GM18951 (cell line): Measurements from ENCODE around the gene MRPL47.

Source experiments
- POLR2A ChIP-seq: IDR thresholded peaks from 4 replicates; pipeline ENCODE4 v1.6.1; 2011; ENCODE audit warnings: mild to moderate bottlenecking; ENCODE audit not compliant: insufficient read length, insufficient read depth; ENCODE audit errors: extremely low read depth
- in situ Hi-C: fragments of 300-500 bp; cut with MboI; formaldehyde crosslinking; loops from one replicate; pipeline ENCODE4 v1.12.0; 2022; ENCODE audit warnings: low sequenced_read_pairs, mixed read lengths, inconsistent platforms; ENCODE audit not compliant: unreplicated experiment

MRPL47 gene

GRCh38 chr3:179562591-179563270 lies 41.7 kb downstream of the MRPL47 start, which contains the start of gene ACTL6A:
Gene ACTL6A (plus strand): TSS chr3:179562926. CDS start chr3:179563093, 167 bp downstream.
- TF ChIP-seq POLR2A: peak; percentile 87
- in situ Hi-C loops: loop anchor here (25.0 kb wide), 1 partner anchor 550 kb away; no protein-coding TSS in a partner anchor

- TF ChIP-seq POLR2A: no peak
- in situ Hi-C loops: loop anchor here (25.0 kb wide), 1 partner anchor 548 kb away; no protein-coding TSS in a partner anchor
Measured at GRCh38 chr3:179560791-179561190, 43.6 kb downstream of the MRPL47 start.

DNA sequence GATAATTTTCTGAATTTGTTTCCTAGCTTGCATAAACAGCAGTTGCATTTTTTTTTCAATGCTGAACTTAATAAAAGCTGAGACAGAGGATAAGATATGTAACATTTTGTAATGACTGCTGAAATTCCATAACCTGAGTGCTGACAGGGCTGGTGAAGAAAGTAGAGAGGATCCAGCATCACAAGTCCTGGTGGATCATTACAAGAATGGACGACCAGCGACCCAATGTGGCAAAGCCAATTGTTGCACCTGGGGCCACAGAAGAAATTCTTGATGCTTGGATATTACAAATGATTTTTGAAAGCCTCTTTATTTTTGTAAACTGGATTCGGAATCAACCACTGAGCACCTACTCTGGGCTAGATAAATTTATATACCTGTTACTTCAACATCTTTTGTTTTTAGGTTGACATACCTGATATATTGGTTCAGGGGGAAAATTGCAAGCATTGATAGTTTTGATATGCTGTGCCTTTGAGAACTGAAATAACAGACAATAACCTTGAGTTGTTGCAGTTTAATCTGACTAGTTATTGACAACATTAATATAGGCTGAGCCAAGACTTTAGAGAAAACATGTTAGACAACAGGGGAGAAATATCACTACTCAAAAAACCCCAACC lies 45.6 kb downstream of the MRPL47 start:
- no peak for TF ChIP-seq POLR2A
- in situ Hi-C loops: loop anchor here (25.0 kb wide), 1 partner anchor 547 kb away; no protein-coding TSS in a partner anchor

- in situ Hi-C loops: loop anchor here (25.0 kb wide), 1 partner anchor 539 kb away; no protein-coding TSS in a partner anchor
- TF ChIP-seq POLR2A: no peak
Measured at GRCh38 chr3:179551349-179552105, 52.9 kb downstream of the MRPL47 start.

- in situ Hi-C loops: no loop called here
- TF ChIP-seq POLR2A: no peak
Measured at GRCh38 chr3:179546814-179547241, 57.6 kb downstream of the MRPL47 start.

DNA sequence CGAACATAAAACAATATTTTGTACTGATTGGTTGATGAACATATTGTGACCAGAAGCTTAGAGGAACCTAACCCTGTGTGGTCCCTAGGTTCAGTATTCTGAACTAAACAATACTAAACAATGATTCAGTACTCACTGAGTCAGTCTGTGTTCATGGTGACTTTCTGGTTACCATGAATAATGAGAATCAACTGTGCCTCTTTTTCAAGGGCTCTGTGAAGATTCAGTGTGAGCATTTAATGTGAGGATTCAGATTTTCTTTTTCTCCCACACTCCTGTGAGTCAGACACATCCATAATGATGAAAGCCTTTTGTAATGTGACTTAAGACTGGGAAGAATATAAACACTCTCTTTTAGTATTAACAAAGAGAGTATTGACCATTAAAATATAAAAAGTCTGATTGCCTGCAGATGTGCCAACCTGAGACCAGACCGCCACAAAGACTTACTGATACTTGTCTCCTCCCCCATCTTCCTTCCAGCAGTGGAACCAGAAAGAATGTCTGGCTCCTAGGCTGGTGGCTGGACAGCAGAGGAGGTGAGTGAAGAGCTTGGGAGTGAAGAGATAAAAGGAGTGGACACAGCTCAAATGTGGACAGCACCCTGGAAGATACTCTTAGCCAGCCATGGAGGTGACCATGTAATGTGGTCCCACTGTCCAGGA lies 59.3 kb downstream of the MRPL47 start:
- in situ Hi-C loops: no loop called here
- TF ChIP-seq POLR2A: no peak

GRCh38 chr3:179542375-179542774 lies 62.1 kb downstream of the MRPL47 start:
- no peak for TF ChIP-seq POLR2A
- in situ Hi-C loops: no loop called here

GRCh38 chr3:179541596-179541995 lies 62.8 kb downstream of the MRPL47 start:
- in situ Hi-C loops: no loop called here
- TF ChIP-seq POLR2A: no peak

DNA sequence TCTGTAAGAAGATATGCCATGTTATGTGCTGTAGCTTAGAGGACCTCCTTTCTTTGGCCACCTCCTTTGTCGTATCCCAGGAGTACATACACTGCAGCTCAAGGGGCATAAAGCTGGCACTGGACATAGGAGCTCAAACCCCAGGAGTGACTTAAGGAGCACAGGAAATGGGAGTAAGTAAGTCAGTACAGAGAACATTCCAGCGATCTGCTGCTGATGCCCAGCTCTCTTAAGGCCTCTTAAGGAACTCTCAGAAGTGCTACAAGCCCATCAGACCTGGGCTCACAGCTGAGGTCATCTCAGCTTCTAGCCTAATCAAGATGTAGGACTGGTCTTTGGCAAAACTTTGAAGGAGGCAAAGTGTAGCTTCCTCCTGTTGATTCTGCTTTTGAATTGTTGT lies 63.3 kb downstream of the MRPL47 start:
- no peak for TF ChIP-seq POLR2A
- in situ Hi-C loops: no loop called here
